Ovary (tissue), 3 donors: ENCODE measurements around the gene DERL3.

Source experiments
- EP300 ChIP-seq: sonication (generic); formaldehyde crosslinking; IDR thresholded peaks from one replicate; pipeline ENCODE4 v1.6.1; 2017; ENCODE audit warnings: antibody characterized with exemption
- POLR2A ChIP-seq: fragments of 450-650 bp; IDR thresholded peaks from one replicate; pipeline ENCODE4 v1.6.1; 2017; ENCODE audit warnings: antibody characterized with exemption, mild to moderate bottlenecking, moderate library complexity
- TF ChIP-seq, protein P1 (sequence below), 3 donors: fragments of 450-650 bp in 2 of 3; fragments of 200-600 bp in 1 of 3; IDR thresholded peaks; one replicate each; pipeline versions ENCODE4 v1.5.1 to v1.8.0; 2016 to 2022; ENCODE audit warnings: antibody characterized with exemption in 3 of 3, mild to moderate bottlenecking in 1 of 3
- donor health status: DM: no; HTN: no; CAD: no.

DNA sequence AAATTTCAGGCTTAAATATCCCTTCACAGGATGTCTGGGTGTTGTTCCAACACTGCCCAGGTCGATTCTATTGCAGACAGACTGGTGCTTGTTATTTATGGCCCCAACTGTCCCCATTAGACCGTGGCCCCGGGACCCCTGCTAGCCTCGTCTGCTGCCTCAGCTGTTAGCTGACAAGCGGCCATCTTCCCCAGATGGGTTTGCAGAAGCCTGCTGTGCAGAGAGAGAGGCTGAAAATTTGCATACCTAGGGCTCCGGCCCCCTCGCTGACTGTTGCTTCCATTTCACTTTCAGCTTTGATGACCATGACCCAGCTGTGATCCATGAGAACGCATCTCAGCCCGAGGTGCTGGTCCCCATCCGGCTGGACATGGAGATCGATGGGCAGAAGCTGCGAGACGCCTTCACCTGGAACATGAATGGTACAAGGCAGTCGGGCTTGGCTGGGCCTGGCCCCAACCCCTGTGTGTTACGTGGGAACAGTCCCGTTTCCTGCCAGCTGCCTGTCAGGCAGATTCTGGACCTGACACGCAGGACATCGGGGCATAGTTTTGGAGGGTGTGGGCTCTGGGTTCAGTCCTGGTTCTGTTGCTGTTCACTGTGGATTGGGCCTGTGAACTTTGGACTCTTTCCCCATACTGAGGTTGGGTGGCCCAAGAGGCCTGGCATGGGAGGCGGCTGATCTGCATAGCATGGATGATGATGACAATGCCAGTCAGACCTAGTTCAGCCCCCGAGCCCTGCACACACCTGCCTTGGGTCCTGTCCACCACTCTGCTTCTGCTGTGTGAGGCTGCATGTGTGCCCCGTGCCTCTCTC is 35.6 kb downstream of the DERL3 start:
- TF ChIP-seq, protein P1, sequence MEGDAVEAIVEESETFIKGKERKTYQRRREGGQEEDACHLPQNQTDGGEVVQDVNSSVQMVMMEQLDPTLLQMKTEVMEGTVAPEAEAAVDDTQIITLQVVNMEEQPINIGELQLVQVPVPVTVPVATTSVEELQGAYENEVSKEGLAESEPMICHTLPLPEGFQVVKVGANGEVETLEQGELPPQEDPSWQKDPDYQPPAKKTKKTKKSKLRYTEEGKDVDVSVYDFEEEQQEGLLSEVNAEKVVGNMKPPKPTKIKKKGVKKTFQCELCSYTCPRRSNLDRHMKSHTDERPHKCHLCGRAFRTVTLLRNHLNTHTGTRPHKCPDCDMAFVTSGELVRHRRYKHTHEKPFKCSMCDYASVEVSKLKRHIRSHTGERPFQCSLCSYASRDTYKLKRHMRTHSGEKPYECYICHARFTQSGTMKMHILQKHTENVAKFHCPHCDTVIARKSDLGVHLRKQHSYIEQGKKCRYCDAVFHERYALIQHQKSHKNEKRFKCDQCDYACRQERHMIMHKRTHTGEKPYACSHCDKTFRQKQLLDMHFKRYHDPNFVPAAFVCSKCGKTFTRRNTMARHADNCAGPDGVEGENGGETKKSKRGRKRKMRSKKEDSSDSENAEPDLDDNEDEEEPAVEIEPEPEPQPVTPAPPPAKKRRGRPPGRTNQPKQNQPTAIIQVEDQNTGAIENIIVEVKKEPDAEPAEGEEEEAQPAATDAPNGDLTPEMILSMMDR (IDR thresholded peaks at IDR 0.05): no peak
- TF ChIP-seq POLR2A: no peak
- TF ChIP-seq EP300: no peak
